Activated gamma-delta T cell treated with anti-CD3 and anti-CD28 coated beads, Interleukin-2, amount 50 U/mL, for 16 hours (primary cell): ENCODE data around the gene DHX35.
A peak's percentile ranks its signal among the peaks of the same experiment; 100 is the strongest.

ENCODE experiments used
- DNase-seq: peaks from one replicate; pipeline ENCODE4 v3.0.0-alpha.2; 2020; ENCODE audit warnings: low read depth

Gene DHX35

GRCh38 chr20:38962044-38962927 lies at the start of gene DHX35:
Gene DHX35 (plus strand): TSS chr20:38962344. CDS start chr20:38962368, 24 bp downstream.
- peak; percentile 99 for DNase-seq

GRCh38 chr20:38915355-38915754 lies 46.8 kb upstream of the DHX35 start:
- no peak for DNase-seq

- DNase-seq, result no peak
These were observed 44.5 kb upstream of the DHX35 start for GRCh38 chr20:38917657-38918056.

GRCh38 chr20:38918172-38918571 lies 44.0 kb upstream of the DHX35 start:
- DNase-seq, result no peak

GRCh38 chr20:38919683-38920082 lies 42.5 kb upstream of the DHX35 start:
- DNase-seq, result no peak

GRCh38 chr20:38920411-38920810 lies 41.7 kb upstream of the DHX35 start:
- no peak for DNase-seq

GRCh38 chr20:38920851-38921250 lies 41.3 kb upstream of the DHX35 start:
- DNase-seq, result no peak

- DNase-seq, result no peak
These were observed 37.4 kb upstream of the DHX35 start for GRCh38 chr20:38924718-38925117.

GRCh38 chr20:38926142-38926933 lies 35.8 kb upstream of the DHX35 start, which contains the start of gene FAM83D:
Gene FAM83D (plus strand): TSS chr20:38926417. CDS start chr20:38926443, 26 bp downstream.
- peak; percentile 87 for DNase-seq

GRCh38 chr20:38926934-38927616 lies 35.1 kb upstream of the DHX35 start:
- DNase-seq, result no peak

GRCh38 chr20:38927902-38928578 lies 34.1 kb upstream of the DHX35 start:
- DNase-seq, result no peak

GRCh38 chr20:38930242-38930569 lies 31.9 kb upstream of the DHX35 start:
- no peak for DNase-seq

GRCh38 chr20:38931984-38932383 lies 30.2 kb upstream of the DHX35 start:
- no peak for DNase-seq

GRCh38 chr20:38932457-38933120 lies 29.6 kb upstream of the DHX35 start:
- DNase-seq, result no peak

GRCh38 chr20:38934530-38934929 lies 27.6 kb upstream of the DHX35 start:
- DNase-seq, result no peak

- DNase-seq, result no peak
These were observed 26.9 kb upstream of the DHX35 start for GRCh38 chr20:38935285-38935684.

GRCh38 chr20:38935967-38936407 lies 26.2 kb upstream of the DHX35 start:
- DNase-seq, result no peak

- DNase-seq, result no peak
These were observed 25.1 kb upstream of the DHX35 start for GRCh38 chr20:38937000-38937399.

GRCh38 chr20:38937978-38938473 lies 24.1 kb upstream of the DHX35 start:
- no peak for DNase-seq

GRCh38 chr20:38939686-38940085 lies 22.5 kb upstream of the DHX35 start:
- no peak for DNase-seq

- no peak for DNase-seq
These were observed 21.5 kb upstream of the DHX35 start for GRCh38 chr20:38940644-38941043.
